Panc1 (cell line): ENCODE results near the gene ANO3. TPM values are rescaled to one million over a fixed set of nuclear protein-coding genes. Genes with fewer than 3 reads are reported as not detected.

Source experiments
- ATAC-seq: fragments of 200-7000 bp; cut with Tn5 transposase; 2 replicates; pipeline ENCODE4 v1.9.1; 2020; ENCODE audit warnings: mild to moderate bottlenecking, moderate library complexity
- BruUV-seq: library from RNA; stranded (reverse); fragments of 400-500 nt; replicated peaks from 2 replicates; lab custom pipeline; 2021; lab: Mats Ljungman, UMichigan
- CTCF ChIA-PET: fragments of 300-600 bp; sonication (Branson Sonifier 250); formaldehyde crosslinking; loops from one replicate; lab custom pipeline; 2022; ENCODE audit warnings: antibody characterized with exemption; lab: Charles Lee
- POLR2A ChIA-PET: fragments of 300-600 bp; sonication (Branson Sonifier 250); formaldehyde crosslinking; loops from one replicate; lab custom pipeline; 2022; ENCODE audit warnings: antibody characterized with exemption; lab: Charles Lee
- DNase-seq: peaks from one replicate; pipeline ENCODE4 v3.0.0-alpha.2; 2010; ENCODE audit warnings: low read depth, low spot score
- H3K27ac ChIP-seq: 2 replicates; pipeline ENCODE4 v1.5.1; 2011; ENCODE audit warnings: mild to moderate bottlenecking, low read length, inconsistent platforms
- H3K27me3 ChIP-seq: fragments of 200-500 bp; sonication (Bioruptor generic); 2 replicates; pipeline ENCODE4 v1.6.0; 2014; ENCODE audit warnings: low read length, inconsistent platforms; ENCODE audit not compliant: control insufficient read depth, insufficient read depth
- H3K36me3 ChIP-seq: fragments of 200-500 bp; sonication (Bioruptor generic); 2 replicates; pipeline ENCODE4 v1.5.1; 2014; ENCODE audit warnings: inconsistent platforms, mild to moderate bottlenecking, low read length, moderate library complexity; ENCODE audit not compliant: control insufficient read depth, insufficient read depth
- H3K4me1 ChIP-seq: 2 replicates; pipeline ENCODE4 v1.5.1; 2011; ENCODE audit warnings: inconsistent platforms, mild to moderate bottlenecking, low read length, moderate library complexity; ENCODE audit not compliant: control insufficient read depth, insufficient read depth
- H3K4me3 ChIP-seq, 2 experiments: 2 replicates each; pipeline ENCODE4 v1.5.1; 2011 to 2012; ENCODE audit warnings: low read depth in 2 of 2, low read length in 2 of 2, mild to moderate bottlenecking in 2 of 2, inconsistent platforms in 1 of 2, moderate library complexity in 1 of 2
- H3K9me3 ChIP-seq: fragments of 200-500 bp; sonication (Bioruptor generic); 2 replicates; pipeline ENCODE4 v1.5.1; 2014; ENCODE audit warnings: low read depth, mild to moderate bottlenecking, inconsistent platforms, low read length, moderate library complexity; ENCODE audit not compliant: control insufficient read depth, insufficient read depth
- CTCF ChIP-seq: fragments of 450-650 bp; IDR thresholded peaks from 2 replicates; pipeline ENCODE4 v1.5.1; 2017; ENCODE audit warnings: mild to moderate bottlenecking
- POLR2AphosphoS5 ChIP-seq: IDR thresholded peaks from 2 replicates; pipeline ENCODE4 v1.6.1; 2012; ENCODE audit warnings: mild to moderate bottlenecking, low read depth, low read length, moderate library complexity
- REST ChIP-seq, 2 experiments: IDR thresholded peaks; 2 replicates each; pipeline ENCODE4 v1.6.1; 2011 to 2012; ENCODE audit warnings: low read depth in 2 of 2, control low read depth in 1 of 2, low read length in 1 of 2, mild to moderate bottlenecking in 1 of 2, moderate library complexity in 1 of 2; ENCODE audit not compliant: insufficient read depth in 1 of 2
- SIN3A ChIP-seq: IDR thresholded peaks from 2 replicates; pipeline ENCODE4 v1.6.1; 2012; ENCODE audit warnings: low read depth, mild to moderate bottlenecking, low read length, moderate library complexity, borderline replicate concordance; ENCODE audit not compliant: insufficient read depth
- TCF7L2 ChIP-seq: IDR thresholded peaks from 2 replicates; pipeline ENCODE4 v1.6.1; 2011; ENCODE audit warnings: mild to moderate bottlenecking, low read depth, low read length, inconsistent platforms
- in situ Hi-C: cut with HindIII; loops from 2 replicates; pipeline ENCODE4 v1.10.0; 2016; ENCODE audit warnings: low sequenced_read_pairs, low pct_unique_long_range_greater_than_20kb
- intact Hi-C: fragments of 100-400 bp; cut with micrococcal nuclease; formaldehyde crosslinking; loops from one replicate; pipeline ENCODE4 v1.10.0; 2022; ENCODE audit not compliant: unreplicated experiment
- total RNA-seq: library from RNA; stranded (reverse); gene quantifications from one replicate; pipeline ENCODE4 v1.2.1, GENCODE V29; 2021; ENCODE audit not compliant: unreplicated experiment

Gene ANO3
- total RNA-seq, 1 experiment from 2014 or later = not detected

DNA sequence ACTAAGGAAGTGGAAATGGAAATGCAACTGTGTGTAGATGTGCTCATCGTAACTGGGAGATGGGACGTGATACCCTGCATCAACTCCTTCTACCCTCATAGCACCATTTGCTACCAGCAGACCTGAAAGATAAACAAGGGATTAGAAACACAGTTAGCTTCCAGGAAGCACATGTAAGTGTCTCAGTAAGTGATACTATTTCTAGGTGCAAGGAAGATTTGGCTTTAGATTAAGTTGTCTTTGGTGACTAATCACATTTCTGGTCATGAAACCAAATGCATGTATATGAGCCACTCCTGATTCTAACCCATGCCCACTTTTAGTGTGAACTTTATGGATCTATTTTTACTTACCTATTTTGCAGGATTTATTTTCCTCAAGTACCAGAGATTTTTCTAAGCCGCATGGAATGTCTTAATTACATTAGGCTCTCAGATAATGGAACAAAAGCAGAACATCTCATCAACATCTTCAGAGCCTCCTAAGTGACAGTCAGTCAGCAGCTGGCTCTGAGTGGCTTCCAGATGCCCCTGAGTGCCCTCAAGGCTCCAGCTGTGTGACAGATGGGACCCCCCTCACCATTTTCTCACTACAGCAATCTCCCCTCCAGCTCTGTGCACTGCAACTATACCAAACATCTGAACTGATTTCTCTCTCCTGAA is 368.8 kb downstream of the ANO3 start:
- intact Hi-C loops = no loop called here
- POLR2A ChIA-PET = no interaction called here
- TF ChIP-seq SIN3A (no peak), REST (IDR thresholded peaks at IDR 0.05; ENCODE audit: insufficient read depth in 1 of 2, low read depth in 2 of 2, low read length in 1 of 2) (no peak), CTCF (no peak), TCF7L2 (no peak), POLR2AphosphoS5 (no peak)
- H3K36me3 ChIP-seq = no peaks in the 10 kb centered on the region
- no TSS peak for BruUV-seq
- H3K27ac ChIP-seq = no peak overlapping the region
- no peak for DNase-seq
- no peak overlapping the region for H3K4me3 ChIP-seq
- H3K4me1 ChIP-seq = no peaks in the 10 kb centered on the region
- CTCF ChIA-PET = no interaction called here
- H3K27me3 ChIP-seq = no peaks in the 10 kb centered on the region
- in situ Hi-C loops = no loop called here
- H3K9me3 ChIP-seq = no peaks in the 10 kb centered on the region
- ATAC-seq = no peak

DNA sequence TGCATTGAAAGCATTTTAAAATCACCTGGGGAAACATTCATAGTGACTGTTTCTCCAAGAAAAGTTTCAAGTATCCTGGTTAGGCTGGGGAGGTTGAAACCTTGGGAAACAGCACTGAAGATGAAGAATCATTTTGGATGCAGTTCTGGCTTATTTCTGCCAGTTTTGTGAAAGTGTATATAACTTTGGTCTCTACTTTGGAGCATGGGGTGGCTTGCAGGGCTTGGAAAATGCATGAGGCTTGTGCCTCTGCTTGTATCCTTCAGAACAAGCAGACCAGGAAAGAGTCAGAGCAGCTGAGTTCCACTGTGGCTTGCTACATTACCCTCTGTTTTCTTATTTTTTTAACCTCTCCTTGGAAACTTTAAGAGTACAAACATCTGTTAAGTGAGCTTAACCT is 370.5 kb downstream of the ANO3 start:
- TF ChIP-seq POLR2AphosphoS5 = no peak
- Histone ChIP-seq H3K27ac (no peak overlapping the region), H3K27me3 (no peaks in the 10 kb centered on the region), H3K9me3 (no peaks in the 10 kb centered on the region), H3K4me3 (no peak overlapping the region), H3K36me3 (no peaks in the 10 kb centered on the region), H3K4me1 (no peaks in the 10 kb centered on the region)
- ATAC-seq (no peak), DNase-seq (no peak)
- BruUV-seq = no TSS peak
- in situ Hi-C loops = no loop called here
- CTCF ChIA-PET = no interaction called here
- POLR2A ChIA-PET = no interaction called here
- intact Hi-C loops = no loop called here

DNA sequence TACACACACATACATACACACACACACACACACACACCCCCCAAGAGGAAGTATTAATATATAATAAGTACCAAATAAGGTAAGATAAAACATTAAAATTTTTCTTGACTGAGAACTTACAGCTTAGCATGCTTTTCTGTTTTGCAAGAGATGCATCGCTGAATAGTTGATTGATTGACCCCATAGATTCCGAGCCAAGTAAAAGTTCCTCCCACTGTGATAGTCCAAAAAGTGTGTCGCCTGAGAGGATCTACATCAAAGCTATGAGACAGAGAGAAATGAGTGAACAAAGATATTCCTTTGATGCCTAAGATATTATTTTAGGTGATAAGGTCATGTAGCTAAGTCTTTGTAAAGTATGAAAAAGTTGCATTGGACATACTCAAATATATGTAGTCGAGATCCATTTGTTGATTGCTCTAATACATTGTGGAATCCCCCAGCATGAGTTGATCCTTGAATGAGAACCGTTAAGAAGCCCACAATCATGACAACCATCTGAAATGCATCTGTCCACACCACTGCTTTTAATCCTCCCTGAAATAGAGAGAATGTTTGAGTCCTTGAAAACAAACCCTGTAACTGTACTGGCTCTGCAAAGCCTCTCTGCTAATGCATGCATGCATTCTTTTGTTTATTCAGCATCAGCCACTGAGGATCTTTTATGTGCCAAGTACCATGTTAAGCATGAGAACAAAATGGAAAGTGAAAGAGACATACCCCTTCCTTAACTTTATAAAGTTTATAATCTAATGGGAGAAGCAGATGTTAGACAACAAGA is 371.7 kb downstream of the ANO3 start:
- intact Hi-C loops = no loop called here
- in situ Hi-C loops = no loop called here
- Histone ChIP-seq H3K36me3 (no peaks in the 10 kb centered on the region), H3K4me1 (no peaks in the 10 kb centered on the region), H3K4me3 (no peak overlapping the region), H3K9me3 (no peaks in the 10 kb centered on the region), H3K27ac (no peak overlapping the region), H3K27me3 (no peaks in the 10 kb centered on the region)
- no TSS peak for BruUV-seq
- POLR2A ChIA-PET = no interaction called here
- DNase-seq (no peak), ATAC-seq (no peak)
- CTCF ChIA-PET = no interaction called here
- TF ChIP-seq SIN3A = no peak
- no peak for TF ChIP-seq REST (IDR thresholded peaks at IDR 0.05; ENCODE audit: insufficient read depth in 1 of 2, low read depth in 2 of 2, low read length in 1 of 2)
- TF ChIP-seq POLR2AphosphoS5 = no peak
- no peak for TF ChIP-seq TCF7L2
- no peak for TF ChIP-seq CTCF
